ENCODE data around the gene CENPS.
A peak's percentile ranks its signal among the peaks of the same experiment; 100 is the strongest.
"Not testable (repeated sequence)": the region's sequence is repeated elsewhere in the genome, so short reads cannot be mapped to it uniquely, and the experiment has no call there.

CENPS gene

GRCh38 chr1:10399444-10399941, 30.7 kb upstream of the CENPS start:
- no peaks in the 10 kb centered on the region for H3K9me3 Mint-ChIP-seq
- ATAC-seq (replicated peaks) (no peak), DNase-seq (no peak)
- no peaks in the 10 kb centered on the region for H3K27me3 Mint-ChIP-seq
- H3K36me3 Mint-ChIP-seq (ENCODE audit: insufficient read depth), result peaks cover 15% of the 10 kb centered on the region
- peaks cover 14 to 22% of the 10 kb centered on the region in 2 donors for H3K4me1 Mint-ChIP-seq (ENCODE audit: low read depth in 2 of 2)
- H3K27ac Mint-ChIP-seq, result peak overlapping the region in 1 of 2 donors; percentile 92
- H3K4me3 Mint-ChIP-seq, result peak overlapping the region; percentile 90 to 95

- H3K9me3 Mint-ChIP-seq, result no peaks in the 10 kb centered on the region
- peaks cover 18% of the 10 kb centered on the region for H3K36me3 Mint-ChIP-seq (ENCODE audit: insufficient read depth)
- peak overlapping the region; percentile 90 to 95 for H3K4me3 Mint-ChIP-seq
- peaks cover 14 to 22% of the 10 kb centered on the region in 2 donors for H3K4me1 Mint-ChIP-seq (ENCODE audit: low read depth in 2 of 2)
- peak overlapping the region in 1 of 2 donors; percentile 92 for H3K27ac Mint-ChIP-seq
- DNase-seq, result no peak
- no peaks in the 10 kb centered on the region for H3K27me3 Mint-ChIP-seq
- ATAC-seq (replicated peaks), result no peak
Measured at GRCh38 chr1:10400013-10400412, 30.2 kb upstream of the CENPS start.

GRCh38 chr1:10401281-10401680, 29.0 kb upstream of the CENPS start:
- no peak overlapping the region for H3K4me3 Mint-ChIP-seq
- ATAC-seq (replicated peaks) (no peak), DNase-seq (no peak)
- H3K4me1 Mint-ChIP-seq (ENCODE audit: low read depth in 2 of 2), result peaks cover 14 to 22% of the 10 kb centered on the region in 2 donors
- peaks cover 28% of the 10 kb centered on the region for H3K36me3 Mint-ChIP-seq (ENCODE audit: insufficient read depth)
- no peaks in the 10 kb centered on the region for H3K9me3 Mint-ChIP-seq
- no peak overlapping the region for H3K27ac Mint-ChIP-seq
- H3K27me3 Mint-ChIP-seq, result no peaks in the 10 kb centered on the region

GRCh38 chr1:10402729-10403274, 27.4 kb upstream of the CENPS start:
- ATAC-seq (replicated peaks) (no peak), DNase-seq (no peak)
- Mint-ChIP-seq H3K27ac (no peak overlapping the region), H3K4me1 (ENCODE audit: low read depth in 2 of 2) (peaks cover 14 to 22% of the 10 kb centered on the region in 2 donors), H3K27me3 (no peaks in the 10 kb centered on the region), H3K4me3 (no peak overlapping the region), H3K9me3 (no peaks in the 10 kb centered on the region), H3K36me3 (ENCODE audit: insufficient read depth) (peaks cover 38% of the 10 kb centered on the region)

GRCh38 chr1:10407201-10407600, 23.0 kb upstream of the CENPS start:
- Mint-ChIP-seq H3K9me3 (no peaks in the 10 kb centered on the region), H3K4me1 (ENCODE audit: low read depth in 2 of 2) (no peaks in the 10 kb centered on the region), H3K27ac (no peak overlapping the region), H3K36me3 (ENCODE audit: insufficient read depth) (peaks cover 54% of the 10 kb centered on the region), H3K4me3 (no peak overlapping the region), H3K27me3 (no peaks in the 10 kb centered on the region)
- ATAC-seq (replicated peaks) (no peak), DNase-seq (no peak)

GRCh38 chr1:10415211-10415930, 14.9 kb upstream of the CENPS start:
- no peaks in the 10 kb centered on the region for H3K9me3 Mint-ChIP-seq
- H3K4me3 Mint-ChIP-seq, result no peak overlapping the region
- no peaks in the 10 kb centered on the region for H3K4me1 Mint-ChIP-seq (ENCODE audit: low read depth in 2 of 2)
- H3K36me3 Mint-ChIP-seq (ENCODE audit: insufficient read depth), result peaks cover 63% of the 10 kb centered on the region
- H3K27ac Mint-ChIP-seq, result peak overlapping the region in 1 of 2 donors; percentile 44
- DNase-seq (no peak), ATAC-seq (replicated peaks) (peak; percentile 21)
- H3K27me3 Mint-ChIP-seq, result no peaks in the 10 kb centered on the region

GRCh38 chr1:10415967-10416366, 14.3 kb upstream of the CENPS start:
- H3K4me1 Mint-ChIP-seq (ENCODE audit: low read depth in 2 of 2); H3K4me3 Mint-ChIP-seq; H3K9me3 Mint-ChIP-seq; H3K27ac Mint-ChIP-seq; ATAC-seq (replicated peaks); H3K27me3 Mint-ChIP-seq; DNase-seq: not testable (repeated sequence)
- peaks cover 67% of the 10 kb centered on the region for H3K36me3 Mint-ChIP-seq (ENCODE audit: insufficient read depth)

- H3K4me3 Mint-ChIP-seq; ATAC-seq (replicated peaks); DNase-seq; H3K4me1 Mint-ChIP-seq (ENCODE audit: low read depth in 2 of 2); H3K27me3 Mint-ChIP-seq; H3K27ac Mint-ChIP-seq; H3K9me3 Mint-ChIP-seq: not testable (repeated sequence)
- H3K36me3 Mint-ChIP-seq (ENCODE audit: insufficient read depth), result peaks cover 63% of the 10 kb centered on the region
Measured at GRCh38 chr1:10418741-10419140, 11.5 kb upstream of the CENPS start.

GRCh38 chr1:10419351-10419750, 10.9 kb upstream of the CENPS start:
- ATAC-seq (replicated peaks) (no peak), DNase-seq (no peak)
- H3K4me3 Mint-ChIP-seq, result no peak overlapping the region
- no peaks in the 10 kb centered on the region for H3K9me3 Mint-ChIP-seq
- H3K36me3 Mint-ChIP-seq (ENCODE audit: insufficient read depth), result peaks cover 57% of the 10 kb centered on the region
- no peaks in the 10 kb centered on the region for H3K4me1 Mint-ChIP-seq (ENCODE audit: low read depth in 2 of 2)
- no peaks in the 10 kb centered on the region for H3K27me3 Mint-ChIP-seq
- H3K27ac Mint-ChIP-seq, result peak overlapping the region in 1 of 2 donors; percentile 16

- Mint-ChIP-seq H3K4me1 (ENCODE audit: low read depth in 2 of 2) (no peaks in the 10 kb centered on the region), H3K4me3 (no peak overlapping the region), H3K27ac (no peak overlapping the region), H3K9me3 (no peaks in the 10 kb centered on the region), H3K27me3 (no peaks in the 10 kb centered on the region), H3K36me3 (ENCODE audit: insufficient read depth) (peaks cover 45% of the 10 kb centered on the region)
- DNase-seq, result no peak
- ATAC-seq (replicated peaks), result no peak
Measured at GRCh38 chr1:10421637-10422036, 8.6 kb upstream of the CENPS start.

GRCh38 chr1:10424034-10424433, 6.2 kb upstream of the CENPS start:
- Mint-ChIP-seq H3K4me3 (no peak overlapping the region), H3K27ac (no peak overlapping the region), H3K9me3 (no peaks in the 10 kb centered on the region), H3K4me1 (ENCODE audit: low read depth in 2 of 2) (peaks cover 2 to 3% of the 10 kb centered on the region in 2 donors), H3K36me3 (ENCODE audit: insufficient read depth) (peaks cover 25% of the 10 kb centered on the region), H3K27me3 (no peaks in the 10 kb centered on the region)
- ATAC-seq (replicated peaks), result no peak
- no peak for DNase-seq

GRCh38 chr1:10424651-10425050, 5.6 kb upstream of the CENPS start:
- no peaks in the 10 kb centered on the region for H3K9me3 Mint-ChIP-seq
- H3K4me3 Mint-ChIP-seq, result no peak overlapping the region
- H3K36me3 Mint-ChIP-seq (ENCODE audit: insufficient read depth), result peaks cover 19% of the 10 kb centered on the region
- no peaks in the 10 kb centered on the region for H3K27me3 Mint-ChIP-seq
- ATAC-seq (replicated peaks), result no peak
- no peak overlapping the region for H3K27ac Mint-ChIP-seq
- peaks cover 3 to 4% of the 10 kb centered on the region in 2 donors for H3K4me1 Mint-ChIP-seq (ENCODE audit: low read depth in 2 of 2)
- DNase-seq, result no peak

- ATAC-seq (replicated peaks); H3K27ac Mint-ChIP-seq; H3K4me3 Mint-ChIP-seq; DNase-seq; H3K27me3 Mint-ChIP-seq; H3K9me3 Mint-ChIP-seq: not testable (repeated sequence)
- peaks cover 18% of the 10 kb centered on the region for H3K36me3 Mint-ChIP-seq (ENCODE audit: insufficient read depth)
- H3K4me1 Mint-ChIP-seq (ENCODE audit: low read depth in 2 of 2), result peaks cover 8 to 11% of the 10 kb centered on the region in 2 donors
Measured at GRCh38 chr1:10425826-10426534, 4.3 kb upstream of the CENPS start.

GRCh38 chr1:10426535-10426848, 3.7 kb upstream of the CENPS start:
- peaks cover 14% of the 10 kb centered on the region for H3K36me3 Mint-ChIP-seq (ENCODE audit: insufficient read depth)
- H3K27me3 Mint-ChIP-seq; H3K9me3 Mint-ChIP-seq; H3K27ac Mint-ChIP-seq; H3K4me3 Mint-ChIP-seq; DNase-seq; ATAC-seq (replicated peaks): not testable (repeated sequence)
- peaks cover 8 to 13% of the 10 kb centered on the region in 2 donors for H3K4me1 Mint-ChIP-seq (ENCODE audit: low read depth in 2 of 2)

Measured in effector memory CD8-positive, alpha-beta T cell (primary cell).